GM19397 (cell line): ENCODE data around the gene BCL2L11.
"Not testable (repeated sequence)": the region's sequence is repeated elsewhere in the genome, so short reads cannot be mapped to it uniquely, and the experiment has no call there.

Experiments
- ATAC-seq: cut with Tn5 transposase; IDR thresholded peaks from one replicate; pipeline ENCODE4 v1.9.1; 2021; ENCODE audit warnings: mild to moderate bottlenecking, moderate library complexity; ENCODE audit not compliant: unreplicated experiment

BCL2L11 gene

GRCh38 chr2:111120253-111121027 lies at the start of gene BCL2L11:
Gene BCL2L11 (plus strand): TSS chr2:111120914. CDS start chr2:111123746, 2,832 bp downstream.
- ATAC-seq, result peak; percentile 57

- no peak for ATAC-seq
Measured at GRCh38 chr2:111071600-111072171, 49.0 kb upstream of the BCL2L11 start.

- no peak for ATAC-seq
Measured at GRCh38 chr2:111072220-111072871, 48.4 kb upstream of the BCL2L11 start.

- ATAC-seq, result not testable (repeated sequence)
Measured at GRCh38 chr2:111082659-111083058, 38.1 kb upstream of the BCL2L11 start.

- no peak for ATAC-seq
Measured at GRCh38 chr2:111091811-111092211, 28.9 kb upstream of the BCL2L11 start.

- ATAC-seq, result no peak
Measured at GRCh38 chr2:111094691-111095090, 26.0 kb upstream of the BCL2L11 start.

- no peak for ATAC-seq
Measured at GRCh38 chr2:111095434-111095833, 25.3 kb upstream of the BCL2L11 start.

GRCh38 chr2:111099402-111099801 lies 21.3 kb upstream of the BCL2L11 start:
- no peak for ATAC-seq

- ATAC-seq, result peak; percentile 36
Measured at GRCh38 chr2:111100087-111100764, 20.5 kb upstream of the BCL2L11 start.

- ATAC-seq, result peak; percentile 78
Measured at GRCh38 chr2:111100765-111101162, 19.9 kb upstream of the BCL2L11 start.

- ATAC-seq, result no peak
Measured at GRCh38 chr2:111101592-111101991, 19.1 kb upstream of the BCL2L11 start.

- ATAC-seq, result no peak
Measured at GRCh38 chr2:111102216-111102615, 18.5 kb upstream of the BCL2L11 start.

- no peak for ATAC-seq
Measured at GRCh38 chr2:111105926-111106325, 14.8 kb upstream of the BCL2L11 start.

- ATAC-seq, result no peak
Measured at GRCh38 chr2:111106706-111107105, 14.0 kb upstream of the BCL2L11 start.

GRCh38 chr2:111108745-111109271 lies 11.9 kb upstream of the BCL2L11 start:
- no peak for ATAC-seq

GRCh38 chr2:111111101-111111755 lies 9.5 kb upstream of the BCL2L11 start:
- no peak for ATAC-seq

- ATAC-seq, result no peak
Measured at GRCh38 chr2:111113838-111114237, 6.9 kb upstream of the BCL2L11 start.

- no peak for ATAC-seq
Measured at GRCh38 chr2:111116011-111116746, 4.5 kb upstream of the BCL2L11 start.

- ATAC-seq, result no peak
Measured at GRCh38 chr2:111116843-111117597, 3.7 kb upstream of the BCL2L11 start.
